ENCODE results near the gene RAB3GAP1. TPM values are rescaled to one million over a fixed set of nuclear protein-coding genes. Genes with fewer than 3 reads are reported as not detected.

RAB3GAP1 gene
- total RNA-seq, 1 experiment from 2014 or later, result 32.0 TPM

DNA sequence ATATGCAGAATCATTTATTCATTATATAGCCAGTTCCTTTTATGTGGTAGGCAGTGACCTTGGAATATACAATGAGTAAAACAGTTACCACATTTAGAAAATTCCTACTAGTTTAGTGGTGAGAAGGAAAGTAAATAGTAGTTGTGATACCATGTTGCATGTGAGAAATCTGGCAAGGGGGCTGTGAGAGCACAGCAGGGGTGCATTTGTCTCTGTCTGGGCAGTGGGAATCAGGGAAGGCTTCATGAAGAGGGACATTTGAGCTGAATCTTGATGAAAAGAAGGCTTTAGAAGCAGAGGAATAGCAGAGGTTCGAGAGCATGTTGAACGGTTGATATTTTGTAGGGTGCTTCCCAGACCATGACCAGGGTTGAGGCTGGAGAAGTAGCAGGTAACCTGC lies 78.7 kb downstream of the RAB3GAP1 start:
- no peak overlapping the region for H3K4me2 ChIP-seq (ENCODE audit: insufficient read depth, insufficient read length, low read length)
- no peaks in the 10 kb centered on the region for H3K27me3 Mint-ChIP-seq (ENCODE audit: low read depth)
- no peak overlapping the region for H3K4ac ChIP-seq (ENCODE audit: low read depth, low read length)
- no peak overlapping the region for H2BK20ac ChIP-seq (ENCODE audit: low read depth, low read length, poor library complexity, severe bottlenecking)
- WGBS (ENCODE audit: extremely low coverage, insufficient read length, low lambda C conversion rate), result no CpG with 5 or more reads among the region's 2 CpGs
- H3K14ac ChIP-seq (ENCODE audit: insufficient read depth, low read length), result no peak overlapping the region
- H3K9ac ChIP-seq (ENCODE audit: extremely low read depth, insufficient read length, low read length), result no peak overlapping the region
- TF ChIP-seq, protein P1, sequence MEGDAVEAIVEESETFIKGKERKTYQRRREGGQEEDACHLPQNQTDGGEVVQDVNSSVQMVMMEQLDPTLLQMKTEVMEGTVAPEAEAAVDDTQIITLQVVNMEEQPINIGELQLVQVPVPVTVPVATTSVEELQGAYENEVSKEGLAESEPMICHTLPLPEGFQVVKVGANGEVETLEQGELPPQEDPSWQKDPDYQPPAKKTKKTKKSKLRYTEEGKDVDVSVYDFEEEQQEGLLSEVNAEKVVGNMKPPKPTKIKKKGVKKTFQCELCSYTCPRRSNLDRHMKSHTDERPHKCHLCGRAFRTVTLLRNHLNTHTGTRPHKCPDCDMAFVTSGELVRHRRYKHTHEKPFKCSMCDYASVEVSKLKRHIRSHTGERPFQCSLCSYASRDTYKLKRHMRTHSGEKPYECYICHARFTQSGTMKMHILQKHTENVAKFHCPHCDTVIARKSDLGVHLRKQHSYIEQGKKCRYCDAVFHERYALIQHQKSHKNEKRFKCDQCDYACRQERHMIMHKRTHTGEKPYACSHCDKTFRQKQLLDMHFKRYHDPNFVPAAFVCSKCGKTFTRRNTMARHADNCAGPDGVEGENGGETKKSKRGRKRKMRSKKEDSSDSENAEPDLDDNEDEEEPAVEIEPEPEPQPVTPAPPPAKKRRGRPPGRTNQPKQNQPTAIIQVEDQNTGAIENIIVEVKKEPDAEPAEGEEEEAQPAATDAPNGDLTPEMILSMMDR (conservative IDR thresholded peaks at IDR 0.05), result no peak
- no peak overlapping the region for H3K18ac ChIP-seq (ENCODE audit: insufficient read length, low read depth, low read length)
- H3K23me2 ChIP-seq (ENCODE audit: insufficient read length, low read depth, low read length, poor library complexity, severe bottlenecking), result no peaks in the 10 kb centered on the region
- H3K27ac Mint-ChIP-seq, result peak overlapping the region in 2 of 3 experiments; percentile 22 to 23; a peak in 2 of 7 replicates
- H3K23ac ChIP-seq (ENCODE audit: insufficient read length, low read depth, low read length), result no peak overlapping the region
- no peaks in the 10 kb centered on the region for H3K27me3 ChIP-seq (ENCODE audit: insufficient read depth, low read length)
- H4K5ac ChIP-seq (ENCODE audit: insufficient read length, low read depth, low read length), result no peak overlapping the region
- H2AFZ ChIP-seq (ENCODE audit: low read length), result no peak overlapping the region
- H2BK12ac ChIP-seq (ENCODE audit: insufficient read length, low read depth, low read length), result no peak overlapping the region
- no peak overlapping the region for H2BK15ac ChIP-seq (ENCODE audit: low read depth, low read length)
- no peak overlapping the region for H3T11ph ChIP-seq (ENCODE audit: low read length)
- H3K27ac ChIP-seq (ENCODE audit: insufficient read length, low read depth, low read length), result no peak overlapping the region
- H2BK5ac ChIP-seq (ENCODE audit: insufficient read length, low read length), result no peak overlapping the region
- H3K79me1 ChIP-seq (ENCODE audit: insufficient read depth, low read depth, low read length, poor library complexity, severe bottlenecking), result no peaks in the 10 kb centered on the region
- H3K4me1 ChIP-seq (ENCODE audit: insufficient read depth, low read length), result no peaks in the 10 kb centered on the region
- no peak overlapping the region for H3K4me3 Mint-ChIP-seq
- H2BK120ac ChIP-seq (ENCODE audit: low read depth, low read length, poor library complexity, severe bottlenecking), result no peak overlapping the region
- no peaks in the 10 kb centered on the region for H3K9me3 Mint-ChIP-seq
- no peak overlapping the region for H3K56ac ChIP-seq (ENCODE audit: insufficient read length, low read depth, low read length)
- no peak overlapping the region for H4K91ac ChIP-seq (ENCODE audit: insufficient read length, low read depth, low read length)
- H3K79me2 ChIP-seq (ENCODE audit: insufficient read depth, low read length), result no peaks in the 10 kb centered on the region
- H4K20me1 ChIP-seq (ENCODE audit: control insufficient read depth, insufficient read depth, insufficient read length), result no peaks in the 10 kb centered on the region
- DNase-seq, result no peak
- peaks cover 17 to 59% (median 40%) of the 10 kb centered on the region in 3 experiments; a peak in 6 of 7 replicates for H3K36me3 Mint-ChIP-seq (ENCODE audit: insufficient read depth in 1 of 3, low read depth in 3 of 3)
- no peak overlapping the region for H2AK5ac ChIP-seq (ENCODE audit: insufficient read length, low read length)
- no peak overlapping the region for H4K8ac ChIP-seq (replicated peaks; ENCODE audit: insufficient read length, low read depth, low read length)
- H3K9me3 ChIP-seq (ENCODE audit: control insufficient read depth, low read depth, low read length), result no peaks in the 10 kb centered on the region
- H3K4me1 Mint-ChIP-seq, result no peaks in the 10 kb centered on the region

Measured in H9 (cell line).